ENCODE data around the gene CORO6.
A peak's percentile ranks its signal among the peaks of the same experiment; 100 is the strongest.

Gene CORO6

GRCh38 chr17:29576214-29577000 lies 46.3 kb downstream of the CORO6 start:
- DNase-seq, result no peak

- DNase-seq, result no peak
Observed at GRCh38 chr17:29575511-29576213, 47.0 kb downstream of the CORO6 start.

- DNase-seq, result no peak
Observed at GRCh38 chr17:29574732-29575510, 47.8 kb downstream of the CORO6 start.

GRCh38 chr17:29573871-29574731 lies 48.6 kb downstream of the CORO6 start:
- no peak for DNase-seq

- DNase-seq, result no peak
Observed at GRCh38 chr17:29573558-29573869, 49.2 kb downstream of the CORO6 start.

GRCh38 chr17:29572691-29573557 lies 49.8 kb downstream of the CORO6 start:
- DNase-seq, result no peak

GRCh38 chr17:29571883-29572681 lies 50.6 kb downstream of the CORO6 start:
- DNase-seq, result no peak

GRCh38 chr17:29571486-29571882 lies 51.2 kb downstream of the CORO6 start:
- no peak for DNase-seq

GRCh38 chr17:29570521-29570920 lies 52.2 kb downstream of the CORO6 start:
- DNase-seq, result no peak

GRCh38 chr17:29569245-29569950 lies 53.3 kb downstream of the CORO6 start:
- DNase-seq, result no peak

GRCh38 chr17:29568331-29569244 lies 54.1 kb downstream of the CORO6 start, which contains the start of gene TP53I13:
TP53I13 (plus strand) TSS chr17:29568701; CDS start chr17:29568759, 58 bp downstream.
- peak; percentile 72 for DNase-seq

- peak; percentile 48 for DNase-seq
Observed at GRCh38 chr17:29567554-29568330, 55.0 kb downstream of the CORO6 start.

- no peak for DNase-seq
Observed at GRCh38 chr17:29567304-29567553, 55.5 kb downstream of the CORO6 start.

- peak; percentile 58 for DNase-seq
Observed at GRCh38 chr17:29566473-29567303, 56.0 kb downstream of the CORO6 start, which contains the start of gene ABHD15. ABHD15 (minus strand) TSS chr17:29567037; CDS start chr17:29566966, 71 bp downstream.

GRCh38 chr17:29565643-29566472 lies 56.9 kb downstream of the CORO6 start:
- peak; percentile 83 for DNase-seq
